ENCODE data around the gene PCIF1.
A peak's percentile ranks its signal among the peaks of the same experiment; 100 is the strongest.
"Not testable (repeated sequence)": the region's sequence is repeated elsewhere in the genome, so short reads cannot be mapped to it uniquely, and the experiment has no call there.

PCIF1 gene

DNA sequence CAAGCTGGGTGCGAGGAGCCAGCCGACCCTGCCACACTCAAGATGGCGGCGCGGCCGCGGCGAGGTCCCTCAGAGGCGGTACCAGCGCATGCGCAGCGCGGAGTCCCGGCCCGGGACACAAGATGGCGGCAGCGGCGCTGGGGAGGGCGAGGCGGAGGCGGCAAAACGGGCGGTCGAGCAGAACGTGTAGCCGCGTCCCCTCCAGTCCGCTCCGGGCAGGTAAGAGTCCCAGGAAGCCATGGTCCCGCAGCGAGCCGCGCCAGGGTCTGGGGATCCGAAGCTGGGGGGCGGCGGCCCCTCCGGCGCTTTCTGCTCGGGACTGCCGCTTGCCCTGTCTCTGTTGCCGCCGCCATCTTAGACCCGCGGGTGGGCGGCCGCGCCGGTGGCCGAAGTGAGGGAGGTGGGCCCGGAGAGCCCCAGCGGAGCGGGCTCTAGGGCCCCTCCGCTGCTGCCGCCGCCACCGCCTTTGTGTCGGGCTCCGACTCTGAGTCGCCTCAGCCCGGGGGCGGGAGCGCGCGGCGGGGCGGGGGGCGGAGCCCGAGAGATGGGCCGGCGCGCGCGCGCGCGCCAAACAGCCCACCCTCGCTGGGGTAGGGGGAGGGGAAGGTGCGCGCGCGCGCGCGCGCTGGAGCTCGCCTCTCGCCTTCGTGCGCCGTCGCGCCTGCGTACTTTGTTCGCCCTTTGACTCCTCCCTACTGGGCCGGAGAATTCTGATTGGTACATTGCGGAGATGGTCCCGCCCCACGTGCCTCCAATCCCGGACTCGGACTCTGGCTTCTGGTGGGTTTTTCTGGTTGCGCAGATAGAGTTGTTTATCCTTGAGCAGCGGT lies at the start of gene PCIF1:
TSS of gene PCIF1 (plus strand) at position 98 of the 830 bp plus-strand sequence. CDS start 4,317 bp downstream, outside the sequence.
- peak; percentile 96 for DNase-seq (ENCODE audit: low spot score)

DNA sequence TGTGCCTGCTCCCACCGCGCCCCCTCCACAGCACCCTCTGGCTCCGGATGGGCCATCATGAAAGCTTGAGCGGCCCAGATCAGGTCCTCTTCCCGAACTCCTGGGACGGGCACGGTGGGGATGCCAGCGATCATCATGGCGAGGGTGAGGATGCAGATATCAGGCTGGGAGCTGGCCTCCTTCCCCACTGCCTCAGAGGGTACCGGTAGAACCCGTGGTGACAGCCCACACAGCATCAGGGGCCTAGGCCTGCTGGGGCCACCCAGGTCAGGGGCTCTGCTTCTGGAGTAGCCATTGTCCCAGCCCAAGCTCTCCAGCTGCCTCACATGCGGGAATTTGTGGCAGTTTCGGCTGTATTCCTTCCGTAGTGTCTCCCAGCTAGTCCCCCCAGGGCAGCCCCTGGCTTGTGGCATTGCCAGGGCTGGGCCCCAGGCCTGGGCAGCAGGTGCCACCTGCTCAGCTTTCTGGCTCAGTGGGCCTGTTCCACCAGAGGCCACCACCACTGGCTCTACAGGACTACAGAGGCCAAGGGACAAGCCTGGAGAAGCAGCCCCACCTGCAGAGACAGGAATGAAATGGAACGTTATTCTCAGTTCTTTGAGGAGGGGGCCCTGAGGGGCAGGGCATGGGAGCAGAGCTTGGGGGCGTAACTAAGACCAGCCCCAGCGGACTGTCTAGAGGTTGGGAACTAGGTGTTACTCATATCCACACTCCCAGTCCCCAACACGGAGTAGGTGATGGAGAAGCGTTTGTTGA lies 47.7 kb upstream of the PCIF1 start:
- DNase-seq (ENCODE audit: low spot score), result no peak

GRCh38 chr20:45887346-45887715 lies 47.2 kb upstream of the PCIF1 start, which contains the start of gene SPATA25:
TSS of gene SPATA25 (minus strand) at chr20:45887622. CDS start at chr20:45887590, 32 bp downstream.
- DNase-seq (ENCODE audit: low spot score), result no peak

- DNase-seq (ENCODE audit: low spot score), result no peak
These were observed 45.8 kb upstream of the PCIF1 start for GRCh38 chr20:45888681-45889080.

DNA sequence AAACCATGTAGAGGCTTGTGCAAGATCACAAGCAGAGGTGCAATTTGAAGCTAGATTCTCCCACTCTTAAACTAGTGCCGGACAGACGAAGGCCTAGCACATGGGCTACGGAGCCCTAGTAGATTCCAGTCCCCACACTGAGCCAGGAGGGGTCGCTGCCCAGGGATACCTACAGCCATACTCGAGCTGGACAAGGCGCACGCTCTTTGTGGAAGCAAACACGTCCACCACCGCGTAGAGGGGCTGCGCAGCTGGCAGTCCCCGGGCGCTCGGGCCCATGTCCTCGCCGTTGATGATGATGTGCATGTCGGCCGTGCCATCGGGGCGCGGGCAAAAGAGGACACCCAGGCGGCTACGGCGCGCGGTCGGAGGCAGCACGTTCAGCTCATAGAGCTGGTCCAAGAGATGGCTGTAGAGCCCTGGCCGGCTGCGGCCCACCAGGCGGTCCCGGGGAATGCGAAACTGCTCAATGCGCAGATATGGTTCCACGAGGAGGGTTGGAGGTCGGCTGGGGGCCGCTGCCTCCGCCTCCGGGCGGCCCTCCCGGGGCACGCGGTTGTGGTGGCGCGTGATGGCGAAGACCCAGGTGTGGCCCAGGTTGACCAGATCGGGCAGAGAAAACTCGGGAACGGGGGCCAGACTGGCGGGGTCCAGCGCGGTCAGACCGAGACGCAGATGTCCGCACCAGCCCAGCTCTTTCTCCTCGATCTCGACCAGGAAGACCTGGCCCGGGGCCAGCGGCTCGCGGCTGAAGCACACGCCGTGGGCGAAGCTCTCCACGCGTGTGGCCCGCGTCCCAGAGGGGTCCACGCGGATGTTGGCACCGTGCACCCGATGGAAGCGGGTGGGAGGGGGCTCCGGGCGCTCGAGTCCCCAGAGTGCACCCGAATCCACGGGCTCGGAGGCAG lies 44.2 kb upstream of the PCIF1 start:
- peak; percentile 72 for DNase-seq (ENCODE audit: low spot score)

- peak; percentile 88 for DNase-seq (ENCODE audit: low spot score)
These were observed 43.2 kb upstream of the PCIF1 start, which contains the start of the genes CTSA and NEURL2 for GRCh38 chr20:45890985-45891983. TSS of gene CTSA (plus strand) at chr20:45891335. CDS start at chr20:45891569, 234 bp downstream. TSS of gene NEURL2 (minus strand) at chr20:45891208. CDS start at chr20:45890991, 217 bp downstream.

DNA sequence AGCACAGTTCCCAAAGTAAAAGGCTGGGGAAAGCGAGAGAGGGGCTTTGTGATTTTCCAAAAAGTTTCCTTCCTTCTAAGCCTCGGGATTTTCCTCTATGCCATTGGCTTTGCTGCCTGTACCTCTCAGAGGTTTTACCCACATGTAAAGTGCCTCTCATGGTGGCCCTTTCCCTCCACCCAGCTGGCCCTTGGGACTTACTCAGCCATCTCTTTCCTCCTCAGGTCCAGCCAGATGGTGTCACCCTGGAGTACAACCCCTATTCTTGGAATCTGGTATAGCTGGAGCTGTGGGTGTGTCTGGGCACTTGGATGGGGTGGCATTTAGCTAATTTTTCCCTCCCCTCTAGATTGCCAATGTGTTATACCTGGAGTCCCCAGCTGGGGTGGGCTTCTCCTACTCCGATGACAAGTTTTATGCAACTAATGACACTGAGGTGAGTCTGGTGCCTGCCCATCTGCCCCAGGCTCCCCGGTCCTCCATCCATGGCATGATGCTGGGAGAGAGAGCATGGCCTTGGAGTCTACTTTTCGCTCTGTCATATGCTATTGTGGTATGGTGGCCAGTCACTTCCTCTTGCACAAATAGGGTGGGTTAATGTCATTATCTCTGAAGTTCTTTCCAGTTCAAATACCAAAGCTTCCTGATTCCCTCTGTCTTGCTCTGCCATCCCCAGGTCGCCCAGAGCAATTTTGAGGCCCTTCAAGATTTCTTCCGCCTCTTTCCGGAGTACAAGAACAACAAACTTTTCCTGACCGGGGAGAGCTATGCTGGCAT lies 42.2 kb upstream of the PCIF1 start:
- DNase-seq (ENCODE audit: low spot score), result peak; percentile 65

DNA sequence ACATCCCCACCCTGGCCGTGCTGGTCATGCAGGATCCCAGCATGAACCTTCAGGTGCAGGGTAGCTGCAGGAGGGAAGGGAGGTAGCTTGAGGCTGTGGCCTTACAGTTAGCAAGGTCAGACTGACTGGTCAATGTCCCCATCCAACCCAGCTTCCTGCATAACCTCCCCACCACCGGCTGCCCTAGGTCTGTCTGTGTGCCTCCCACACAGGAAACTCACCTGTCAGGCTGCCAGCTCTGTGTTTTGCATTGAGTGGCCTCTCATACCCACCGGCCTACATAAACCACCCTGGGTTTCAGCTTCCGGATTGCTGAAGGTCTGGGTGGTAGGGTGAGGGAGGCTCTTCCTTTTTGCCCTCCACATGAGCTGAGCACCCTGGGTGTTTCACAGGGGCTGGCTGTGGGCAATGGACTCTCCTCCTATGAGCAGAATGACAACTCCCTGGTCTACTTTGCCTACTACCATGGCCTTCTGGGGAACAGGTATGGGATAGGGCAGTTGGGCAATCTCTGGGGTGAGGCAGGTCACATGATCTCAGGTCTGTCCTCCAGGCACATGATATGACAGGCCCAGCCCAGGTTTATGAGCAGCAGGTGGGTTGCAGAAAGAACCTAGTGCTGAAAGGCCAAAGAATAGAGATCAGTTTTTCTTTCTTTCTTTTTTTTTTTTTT lies 41.5 kb upstream of the PCIF1 start:
- DNase-seq (ENCODE audit: low spot score), result no peak

DNA sequence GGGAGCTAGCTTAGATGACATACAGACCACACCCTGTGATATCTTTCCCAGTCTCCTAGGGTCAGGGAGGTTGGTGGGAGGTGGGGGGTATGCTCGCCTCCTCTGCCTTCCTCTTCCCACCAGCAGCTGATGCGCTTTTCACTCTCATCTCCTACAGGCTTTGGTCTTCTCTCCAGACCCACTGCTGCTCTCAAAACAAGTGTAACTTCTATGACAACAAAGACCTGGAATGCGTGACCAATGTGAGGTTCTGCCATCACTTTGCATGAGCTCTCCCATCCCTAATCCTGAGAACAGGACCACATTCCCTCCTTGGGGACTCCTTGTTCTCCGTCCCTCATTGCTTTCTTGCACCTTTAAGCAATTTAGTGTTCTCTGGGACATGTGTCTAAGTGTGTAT lies 40.7 kb upstream of the PCIF1 start:
- peak; percentile 24 for DNase-seq (ENCODE audit: low spot score)

DNA sequence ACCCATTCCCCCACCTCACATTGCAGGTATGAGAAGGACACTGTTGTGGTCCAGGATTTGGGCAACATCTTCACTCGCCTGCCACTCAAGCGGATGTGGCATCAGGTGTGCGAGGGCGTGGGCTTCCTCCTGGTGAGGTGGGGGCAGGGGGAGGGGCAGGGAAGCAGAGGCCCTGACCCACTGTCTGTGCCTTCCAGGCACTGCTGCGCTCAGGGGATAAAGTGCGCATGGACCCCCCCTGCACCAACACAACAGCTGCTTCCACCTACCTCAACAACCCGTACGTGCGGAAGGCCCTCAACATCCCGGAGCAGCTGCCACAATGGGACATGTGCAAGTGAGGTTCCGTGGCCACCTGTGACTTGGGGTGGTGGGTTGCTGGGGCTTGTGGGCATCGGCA lies 39.7 kb upstream of the PCIF1 start:
- no peak for DNase-seq (ENCODE audit: low spot score)

- DNase-seq (ENCODE audit: low spot score), result no peak
These were observed 37.8 kb upstream of the PCIF1 start for GRCh38 chr20:45896641-45897161.

- DNase-seq (ENCODE audit: low spot score), result no peak
These were observed 37.2 kb upstream of the PCIF1 start for GRCh38 chr20:45897289-45897688.

DNA sequence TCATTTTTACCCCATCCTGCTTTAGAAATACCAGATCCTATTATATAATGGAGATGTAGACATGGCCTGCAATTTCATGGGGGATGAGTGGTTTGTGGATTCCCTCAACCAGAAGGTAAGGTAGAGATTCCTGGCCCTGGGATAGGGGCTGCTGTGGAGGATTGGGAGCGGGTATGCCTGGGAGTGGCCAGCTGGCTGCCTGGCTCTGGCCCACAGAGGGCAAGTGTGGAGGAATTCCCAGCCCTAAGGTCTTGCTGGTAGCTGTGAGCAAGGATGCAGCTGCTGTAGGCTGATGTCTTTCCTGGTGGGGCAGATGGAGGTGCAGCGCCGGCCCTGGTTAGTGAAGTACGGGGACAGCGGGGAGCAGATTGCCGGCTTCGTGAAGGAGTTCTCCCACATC lies 36.8 kb upstream of the PCIF1 start:
- no peak for DNase-seq (ENCODE audit: low spot score)

- no peak for DNase-seq (ENCODE audit: low spot score)
These were observed 36.2 kb upstream of the PCIF1 start for GRCh38 chr20:45898285-45898684.

- no peak for DNase-seq (ENCODE audit: low spot score)
These were observed 35.2 kb upstream of the PCIF1 start for GRCh38 chr20:45899046-45899835.

GRCh38 chr20:45901332-45901731 lies 33.2 kb upstream of the PCIF1 start:
- not testable (repeated sequence) for DNase-seq (ENCODE audit: low spot score)

GRCh38 chr20:45902199-45902701 lies 32.2 kb upstream of the PCIF1 start:
- DNase-seq (ENCODE audit: low spot score), result no peak

All from kidney tubule cell (primary cell).